Measurements from ENCODE around the gene UAP1L1. TPM values are rescaled to one million over a fixed set of nuclear protein-coding genes. Genes with fewer than 3 reads are reported as not detected.

UAP1L1 gene
- polyA plus RNA-seq, 2 of the 4 experiments (the other 2 are of a cell fraction), result 1.2 to 7.8 TPM

DNA sequence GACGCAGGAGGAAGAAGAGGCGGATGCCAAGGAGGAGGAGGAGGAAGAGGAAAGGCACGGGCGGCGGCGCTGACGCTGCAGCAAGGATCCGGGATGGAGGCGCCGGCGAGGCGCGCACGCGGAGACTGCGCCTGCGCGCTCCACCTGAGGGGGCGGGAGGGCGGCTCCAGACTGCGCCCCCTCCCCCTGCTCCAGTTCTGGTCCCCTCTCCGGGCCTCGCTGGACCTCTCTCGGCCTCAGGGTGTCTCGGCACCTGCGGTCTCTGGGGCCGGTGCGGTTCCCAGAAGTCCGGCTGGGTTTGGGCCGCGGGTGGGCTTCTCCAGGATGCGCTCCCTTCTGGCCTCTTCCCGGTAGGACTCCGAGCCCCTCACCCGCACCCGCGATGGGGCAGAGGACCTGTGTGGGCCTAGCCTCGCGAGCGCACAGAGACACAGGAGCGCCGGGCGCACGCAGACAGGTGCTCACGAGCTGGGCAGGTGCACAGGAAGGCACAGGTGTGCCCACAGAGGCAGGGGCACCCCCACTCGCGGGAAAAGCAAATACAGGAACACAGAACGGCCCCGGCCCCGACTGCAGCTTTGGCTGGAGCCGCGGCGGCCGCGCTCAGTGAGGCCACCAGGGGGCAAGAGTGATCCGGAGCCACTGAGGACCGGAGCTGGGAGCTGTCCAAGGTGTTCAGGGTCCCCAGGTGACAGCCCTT lies 31.1 kb upstream of the UAP1L1 start, which contains the start of gene NPDC1:
TSS of gene NPDC1 (minus strand) at position 90 of the 700 bp plus-strand sequence. CDS start 188 bp downstream, outside the sequence.
- peak; percentile 83 to 94 for DNase-seq (ENCODE audit: low read depth in 1 of 2, low spot score in 1 of 2)
- H3K4me1 ChIP-seq, result peaks cover 15% of the 10 kb centered on the region
- POLR2A ChIA-PET, result interaction anchor here (0.8 to 1.4 kb wide), 7 partner anchors 17 to 194 kb away, joined by 3 to 7 read pairs (median 3); partner anchors contain the start of genes ABCA2, MAN1B1, SAPCD2 and TUBB4B
- CTCF ChIA-PET, result interaction anchor here (0.6 to 15.7 kb wide), 50 partner anchors 11 to 415 kb away, joined by 3 to 656 read pairs (median 4); partner anchors contain the start of genes AJM1, C8G, CLIC3 and FBXW5
- FAIRE-seq, result no peak
- ATAC-seq, result peak; percentile 68 to 76
- H3K4me2 ChIP-seq, result peak within 1 kb of the TSS; percentile 98
- no peaks in the 10 kb centered on the region for H3K9me3 ChIP-seq
- TF ChIP-seq, protein P1, sequence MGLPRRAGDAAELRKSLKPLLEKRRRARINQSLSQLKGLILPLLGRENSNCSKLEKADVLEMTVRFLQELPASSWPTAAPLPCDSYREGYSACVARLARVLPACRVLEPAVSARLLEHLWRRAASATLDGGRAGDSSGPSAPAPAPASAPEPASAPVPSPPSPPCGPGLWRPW (IDR thresholded peaks at IDR 0.05), result no peak
- TF ChIP-seq, protein P2, sequence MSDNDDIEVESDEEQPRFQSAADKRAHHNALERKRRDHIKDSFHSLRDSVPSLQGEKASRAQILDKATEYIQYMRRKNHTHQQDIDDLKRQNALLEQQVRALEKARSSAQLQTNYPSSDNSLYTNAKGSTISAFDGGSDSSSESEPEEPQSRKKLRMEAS (IDR thresholded peaks at IDR 0.05), result peak; percentile 50
- TF ChIP-seq, protein P3, sequence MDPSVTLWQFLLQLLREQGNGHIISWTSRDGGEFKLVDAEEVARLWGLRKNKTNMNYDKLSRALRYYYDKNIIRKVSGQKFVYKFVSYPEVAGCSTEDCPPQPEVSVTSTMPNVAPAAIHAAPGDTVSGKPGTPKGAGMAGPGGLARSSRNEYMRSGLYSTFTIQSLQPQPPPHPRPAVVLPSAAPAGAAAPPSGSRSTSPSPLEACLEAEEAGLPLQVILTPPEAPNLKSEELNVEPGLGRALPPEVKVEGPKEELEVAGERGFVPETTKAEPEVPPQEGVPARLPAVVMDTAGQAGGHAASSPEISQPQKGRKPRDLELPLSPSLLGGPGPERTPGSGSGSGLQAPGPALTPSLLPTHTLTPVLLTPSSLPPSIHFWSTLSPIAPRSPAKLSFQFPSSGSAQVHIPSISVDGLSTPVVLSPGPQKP (IDR thresholded peaks at IDR 0.05; ENCODE audit: low read depth, low read length), result no peak
- peak; percentile 60 for TF ChIP-seq POLR2A (IDR thresholded peaks at IDR 0.05; ENCODE audit: low read length)
- TF ChIP-seq HDAC2 (IDR thresholded peaks at IDR 0.05), result no peak
- no peak for TF ChIP-seq GATA3 (IDR thresholded peaks at IDR 0.05; ENCODE audit: borderline replicate concordance)
- TF ChIP-seq REST (IDR thresholded peaks at IDR 0.05), result peak; percentile 95
- TF ChIP-seq TP53 (CRISPR knock-in tag; IDR thresholded peaks at IDR 0.05), result no peak
- TF ChIP-seq KDM1A (IDR thresholded peaks at IDR 0.05; ENCODE audit: low read depth), result no peak
- TF ChIP-seq, protein P4, sequence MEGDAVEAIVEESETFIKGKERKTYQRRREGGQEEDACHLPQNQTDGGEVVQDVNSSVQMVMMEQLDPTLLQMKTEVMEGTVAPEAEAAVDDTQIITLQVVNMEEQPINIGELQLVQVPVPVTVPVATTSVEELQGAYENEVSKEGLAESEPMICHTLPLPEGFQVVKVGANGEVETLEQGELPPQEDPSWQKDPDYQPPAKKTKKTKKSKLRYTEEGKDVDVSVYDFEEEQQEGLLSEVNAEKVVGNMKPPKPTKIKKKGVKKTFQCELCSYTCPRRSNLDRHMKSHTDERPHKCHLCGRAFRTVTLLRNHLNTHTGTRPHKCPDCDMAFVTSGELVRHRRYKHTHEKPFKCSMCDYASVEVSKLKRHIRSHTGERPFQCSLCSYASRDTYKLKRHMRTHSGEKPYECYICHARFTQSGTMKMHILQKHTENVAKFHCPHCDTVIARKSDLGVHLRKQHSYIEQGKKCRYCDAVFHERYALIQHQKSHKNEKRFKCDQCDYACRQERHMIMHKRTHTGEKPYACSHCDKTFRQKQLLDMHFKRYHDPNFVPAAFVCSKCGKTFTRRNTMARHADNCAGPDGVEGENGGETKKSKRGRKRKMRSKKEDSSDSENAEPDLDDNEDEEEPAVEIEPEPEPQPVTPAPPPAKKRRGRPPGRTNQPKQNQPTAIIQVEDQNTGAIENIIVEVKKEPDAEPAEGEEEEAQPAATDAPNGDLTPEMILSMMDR (IDR thresholded peaks at IDR 0.05), result peak; percentile 70
- peak; percentile 84 for TF ChIP-seq SMC3 (IDR thresholded peaks at IDR 0.05)
- TF ChIP-seq HOXB13 (CRISPR knock-in tag; IDR thresholded peaks at IDR 0.05; ENCODE audit: low read depth), result peak; percentile 10; the same call in 1 of the 2 replicates
- no peak for TF ChIP-seq NR3C1 (IDR thresholded peaks at IDR 0.05)
- TF ChIP-seq TFCP2L1 (CRISPR knock-in tag; IDR thresholded peaks at IDR 0.05), result no peak
- TF ChIP-seq CBX8 (IDR thresholded peaks at IDR 0.05), result no peak
- no peak for TF ChIP-seq RARB (CRISPR knock-in tag; IDR thresholded peaks at IDR 0.05)
- no peak for TF ChIP-seq JUNB (IDR thresholded peaks at IDR 0.05)
- no peak for TF ChIP-seq NPAS2 (CRISPR knock-in tag; IDR thresholded peaks at IDR 0.05; ENCODE audit: borderline replicate concordance)
- TF ChIP-seq POLR2AphosphoS2 (conservative IDR thresholded peaks at IDR 0.05; ENCODE audit: low read length), result no peak
- TF ChIP-seq E2F6 (IDR thresholded peaks at IDR 0.05; ENCODE audit: borderline replicate concordance, low read depth), result peak; percentile 67
- peak; percentile 71 to 77 for TF ChIP-seq RAD21 (conservative IDR thresholded peaks at IDR 0.05 in 1 of 2, IDR thresholded peaks at IDR 0.05 in 1 of 2)
- TF ChIP-seq JUN (IDR thresholded peaks at IDR 0.05), result peak in 1 of 2 experiments; percentile 13; a peak in 1 of 5 replicates
- no peak for TF ChIP-seq EP300 (IDR thresholded peaks at IDR 0.05)
- 0 out of 2 replicates have a peak, but pooled peaks have one; percentile 24 for TF ChIP-seq RFX5 (IDR thresholded peaks at IDR 0.05)
- TF ChIP-seq CEBPB (IDR thresholded peaks at IDR 0.05), result no peak
- peak within 1 kb of the TSS; percentile 77 to 92 for H3K27ac ChIP-seq
- 2% methylated on average over 33 of the region's 57 CpGs for WGBS (ENCODE audit: missing lambda C conversion rate)
- H3K4me3 ChIP-seq, result peak within 1 kb of the TSS; percentile 71

Measured in A549 (cell line).